Mesothelial cell of epicardium (in vitro differentiated cells): ENCODE measurements around the gene TTLL12. TPM values are rescaled to one million over a fixed set of nuclear protein-coding genes. Genes with fewer than 3 reads are reported as not detected.

ENCODE experiments used
- DNase-seq, 2 experiments: peaks; one replicate each; pipeline ENCODE4 v3.0.0; 2021; ENCODE audit warnings: low spot score in 2 of 2; ENCODE audit not compliant: unreplicated experiment in 2 of 2
- H3K27ac Mint-ChIP-seq: 2 replicates; pipeline ENCODE4 v1.8.0; 2021; ENCODE audit warnings: mixed read lengths
- H3K27me3 Mint-ChIP-seq: 2 replicates; pipeline ENCODE4 v1.8.0; 2021; ENCODE audit warnings: low read depth, mixed read lengths
- H3K36me3 Mint-ChIP-seq: 2 replicates; pipeline ENCODE4 v1.8.0; 2021; ENCODE audit warnings: mixed read lengths
- H3K4me1 Mint-ChIP-seq: 2 replicates; pipeline ENCODE4 v1.8.0; 2021; ENCODE audit warnings: mixed read lengths
- H3K4me3 Mint-ChIP-seq: 2 replicates; pipeline ENCODE4 v1.8.0; 2021; ENCODE audit warnings: mild to moderate bottlenecking, moderate library complexity, mixed read lengths
- H3K9me3 Mint-ChIP-seq: 2 replicates; pipeline ENCODE4 v1.8.0; 2021; ENCODE audit warnings: mixed read lengths
- CTCF ChIP-seq: fragments of 200-600 bp; sonication (generic); IDR thresholded peaks from one replicate; pipeline ENCODE4 v1.5.0; 2021; ENCODE audit warnings: antibody characterized with exemption; ENCODE audit not compliant: unreplicated experiment
- total RNA-seq: library from RNA; stranded (reverse); gene quantifications from 3 replicates; pipeline ENCODE4 v1.2.1, GENCODE V29; 2021

The TTLL12 gene
- total RNA-seq, 1 donor from 2014 or later, result 43.5 TPM

GRCh38 chr22:43205748-43206508 lies 19.0 kb upstream of the TTLL12 start:
- Mint-ChIP-seq H3K36me3 (no peaks in the 10 kb centered on the region), H3K4me1 (peaks cover 8% of the 10 kb centered on the region), H3K27ac (no peak overlapping the region), H3K27me3 (no peaks in the 10 kb centered on the region), H3K9me3 (no peaks in the 10 kb centered on the region), H3K4me3 (no peak overlapping the region)
- no peak for DNase-seq
- TF ChIP-seq CTCF, result no peak

DNA sequence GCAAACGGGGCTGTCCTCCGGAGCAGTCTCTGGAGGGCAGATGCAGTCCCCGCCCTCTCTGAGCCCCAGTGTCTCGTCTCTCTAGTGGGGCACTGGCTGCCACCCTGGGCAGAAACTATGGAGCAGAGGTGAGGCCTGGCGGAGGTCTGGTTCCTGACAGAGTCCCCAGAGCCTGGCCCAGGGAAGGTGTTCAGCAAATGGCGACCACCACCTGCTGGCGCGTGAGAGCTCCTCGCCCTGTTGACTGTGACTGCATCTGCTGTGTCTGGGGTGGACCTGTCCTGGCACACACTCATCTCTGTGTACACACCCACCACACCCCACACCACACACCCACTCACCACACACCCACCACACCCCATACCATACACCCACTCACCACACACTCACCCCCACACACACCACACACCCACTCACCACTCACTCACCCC lies 18.3 kb upstream of the TTLL12 start:
- Mint-ChIP-seq H3K36me3 (no peaks in the 10 kb centered on the region), H3K27me3 (no peaks in the 10 kb centered on the region), H3K27ac (no peak overlapping the region), H3K9me3 (no peaks in the 10 kb centered on the region), H3K4me3 (no peak overlapping the region), H3K4me1 (peaks cover 8% of the 10 kb centered on the region)
- no peak for DNase-seq
- TF ChIP-seq CTCF, result no peak

GRCh38 chr22:43203471-43203981 lies 16.6 kb upstream of the TTLL12 start:
- no peak for DNase-seq

DNA sequence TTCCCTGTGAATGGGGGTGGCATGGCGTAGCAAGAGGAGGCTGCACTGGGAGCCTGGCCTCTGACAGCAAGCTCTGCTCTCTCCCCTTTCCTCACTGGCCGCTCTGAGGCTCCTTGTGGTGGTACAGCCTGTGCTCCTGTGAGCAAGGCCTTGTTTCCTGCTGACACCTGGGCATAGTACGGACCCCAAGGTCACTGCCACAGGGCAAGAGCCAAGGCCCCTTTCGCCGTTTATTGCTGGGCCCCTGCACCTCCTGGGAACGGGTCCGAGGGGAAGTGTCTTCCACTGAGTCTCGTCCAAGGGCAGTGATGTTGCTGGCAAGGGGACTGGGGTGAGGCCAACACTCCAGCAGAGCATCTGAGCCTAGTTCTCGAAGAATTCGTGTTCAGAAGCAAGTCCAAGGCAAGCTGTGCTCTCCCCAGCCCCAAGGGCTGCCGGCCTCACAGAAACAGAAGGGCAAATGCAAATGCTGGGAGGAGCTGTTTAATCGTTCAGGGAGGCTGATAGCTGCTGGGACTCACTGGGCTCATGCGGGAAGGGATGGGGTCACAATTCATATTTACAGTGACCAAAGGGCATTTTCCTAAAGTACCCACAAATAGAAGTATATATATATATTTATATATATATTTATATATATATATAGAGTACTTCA lies 15.9 kb upstream of the TTLL12 start:
- Mint-ChIP-seq H3K36me3 (no peaks in the 10 kb centered on the region), H3K4me3 (no peak overlapping the region), H3K9me3 (no peaks in the 10 kb centered on the region), H3K27ac (peak overlapping the region; percentile 27), H3K27me3 (no peaks in the 10 kb centered on the region), H3K4me1 (peaks cover 8% of the 10 kb centered on the region)
- no peak for DNase-seq
- TF ChIP-seq CTCF, result no peak

More at GRCh38 chr22:43203471-43203981, 16.6 kb upstream of the TTLL12 start:
- Mint-ChIP-seq H3K36me3 (no peaks in the 10 kb centered on the region), H3K27me3 (no peaks in the 10 kb centered on the region), H3K4me1 (peaks cover 8% of the 10 kb centered on the region), H3K4me3 (no peak overlapping the region), H3K27ac (no peak overlapping the region), H3K9me3 (no peaks in the 10 kb centered on the region)
- TF ChIP-seq CTCF, result no peak

DNA sequence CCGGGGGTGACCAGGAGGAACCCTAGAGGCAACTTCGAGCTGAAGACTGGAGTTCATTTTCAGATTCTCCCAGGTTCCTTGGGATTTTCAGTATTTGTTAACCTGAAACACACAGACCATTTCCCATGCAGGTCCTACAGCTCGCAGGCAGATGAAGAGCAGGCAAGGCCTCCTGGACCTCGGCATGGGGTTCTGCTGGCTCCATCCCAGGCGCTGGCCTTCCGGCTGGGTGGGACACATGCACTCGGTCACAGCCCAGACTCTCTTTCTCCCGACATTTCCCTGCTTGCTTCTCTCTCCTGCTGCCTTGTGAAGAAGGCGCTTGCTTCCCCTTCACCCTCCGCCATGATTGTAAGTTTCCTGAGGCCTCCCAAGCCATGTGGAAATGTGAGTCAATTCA lies 15.4 kb upstream of the TTLL12 start:
- H3K4me3 Mint-ChIP-seq, result no peak overlapping the region
- H3K9me3 Mint-ChIP-seq, result no peaks in the 10 kb centered on the region
- H3K27me3 Mint-ChIP-seq, result no peaks in the 10 kb centered on the region
- H3K27ac Mint-ChIP-seq, result no peak overlapping the region
- no peak for DNase-seq
- no peak for TF ChIP-seq CTCF
- H3K4me1 Mint-ChIP-seq, result peaks cover 8% of the 10 kb centered on the region
- no peaks in the 10 kb centered on the region for H3K36me3 Mint-ChIP-seq
